GM12878 (cell line): ENCODE results near the gene TLL2.

Source experiments
- CTCF ChIP-seq, 3 experiments: IDR thresholded peaks in 2 of 3; conservative IDR thresholded peaks in 1 of 3; 2 replicates each; pipeline ENCODE4 v1.5.1; 2011; ENCODE audit warnings: low read depth in 3 of 3, low read length in 3 of 3, mild to moderate bottlenecking in 3 of 3, control low read depth in 2 of 3, moderate library complexity in 2 of 3, inconsistent platforms in 1 of 3, mixed read lengths in 1 of 3; ENCODE audit not compliant: control insufficient read depth in 2 of 3, insufficient read depth in 1 of 3; ENCODE audit errors: extremely low read depth in 1 of 3
- EGR1 ChIP-seq, 2 experiments: IDR thresholded peaks; 1 replicate in 1 of 2; 2 replicates in 1 of 2; pipeline ENCODE4 v1.6.1; 2011 to 2012; ENCODE audit warnings: low read depth in 2 of 2, low read length in 2 of 2, borderline replicate concordance in 1 of 2, mild to moderate bottlenecking in 1 of 2, moderate library complexity in 1 of 2
- EZH2 ChIP-seq: IDR thresholded peaks from 2 replicates; pipeline ENCODE4 v1.6.1; 2012; ENCODE audit warnings: low read depth, mild to moderate bottlenecking, control low read depth, inconsistent platforms, low read length, borderline replicate concordance; ENCODE audit not compliant: control insufficient read depth
- NFIC ChIP-seq: IDR thresholded peaks from 2 replicates; pipeline ENCODE4 v1.6.1; 2012; ENCODE audit warnings: low read depth, mild to moderate bottlenecking, inconsistent platforms, low read length, moderate library complexity
- POLR2A ChIP-seq: IDR thresholded peaks from 2 replicates; pipeline ENCODE4 v1.6.1; 2011; ENCODE audit warnings: low read depth, mild to moderate bottlenecking, low read length
- POLR2AphosphoS5 ChIP-seq: IDR thresholded peaks from 2 replicates; pipeline ENCODE4 v1.6.1; 2011; ENCODE audit warnings: mild to moderate bottlenecking, low read length, inconsistent platforms
- RFX5 ChIP-seq: IDR thresholded peaks from 2 replicates; pipeline ENCODE4 v1.6.1; 2011; ENCODE audit warnings: low read depth, low read length, improper control_type of control experiment
- YY1 ChIP-seq: IDR thresholded peaks from 2 replicates; pipeline ENCODE4 v1.6.1; 2011; ENCODE audit warnings: low read depth, mild to moderate bottlenecking, low read length

- no peak for TF ChIP-seq POLR2AphosphoS5
- no peak for TF ChIP-seq EZH2
- no peak for TF ChIP-seq POLR2A
- no peak for TF ChIP-seq NFIC
- TF ChIP-seq CTCF (IDR thresholded peaks at IDR 0.05 in 2 of 3, conservative IDR thresholded peaks at IDR 0.05 in 1 of 3; ENCODE audit: control insufficient read depth in 2 of 3, extremely low read depth in 1 of 3, insufficient read depth in 1 of 3, low read depth in 3 of 3, low read length in 3 of 3), result no peak
- TF ChIP-seq EGR1 (IDR thresholded peaks at IDR 0.05; ENCODE audit: borderline replicate concordance in 1 of 2, low read depth in 2 of 2, low read length in 2 of 2), result no peak
- TF ChIP-seq RFX5, result no peak
- no peak for TF ChIP-seq YY1
Measured at GRCh38 chr10:96327462-96327861, 186.3 kb downstream of the TLL2 start.
